ENCODE data around the gene BBLN.
A peak's percentile ranks its signal among the peaks of the same experiment; 100 is the strongest.
"Not testable (repeated sequence)": the region's sequence is repeated elsewhere in the genome, so short reads cannot be mapped to it uniquely, and the experiment has no call there.

BBLN gene, protein sequence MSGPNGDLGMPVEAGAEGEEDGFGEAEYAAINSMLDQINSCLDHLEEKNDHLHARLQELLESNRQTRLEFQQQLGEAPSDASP

DNA sequence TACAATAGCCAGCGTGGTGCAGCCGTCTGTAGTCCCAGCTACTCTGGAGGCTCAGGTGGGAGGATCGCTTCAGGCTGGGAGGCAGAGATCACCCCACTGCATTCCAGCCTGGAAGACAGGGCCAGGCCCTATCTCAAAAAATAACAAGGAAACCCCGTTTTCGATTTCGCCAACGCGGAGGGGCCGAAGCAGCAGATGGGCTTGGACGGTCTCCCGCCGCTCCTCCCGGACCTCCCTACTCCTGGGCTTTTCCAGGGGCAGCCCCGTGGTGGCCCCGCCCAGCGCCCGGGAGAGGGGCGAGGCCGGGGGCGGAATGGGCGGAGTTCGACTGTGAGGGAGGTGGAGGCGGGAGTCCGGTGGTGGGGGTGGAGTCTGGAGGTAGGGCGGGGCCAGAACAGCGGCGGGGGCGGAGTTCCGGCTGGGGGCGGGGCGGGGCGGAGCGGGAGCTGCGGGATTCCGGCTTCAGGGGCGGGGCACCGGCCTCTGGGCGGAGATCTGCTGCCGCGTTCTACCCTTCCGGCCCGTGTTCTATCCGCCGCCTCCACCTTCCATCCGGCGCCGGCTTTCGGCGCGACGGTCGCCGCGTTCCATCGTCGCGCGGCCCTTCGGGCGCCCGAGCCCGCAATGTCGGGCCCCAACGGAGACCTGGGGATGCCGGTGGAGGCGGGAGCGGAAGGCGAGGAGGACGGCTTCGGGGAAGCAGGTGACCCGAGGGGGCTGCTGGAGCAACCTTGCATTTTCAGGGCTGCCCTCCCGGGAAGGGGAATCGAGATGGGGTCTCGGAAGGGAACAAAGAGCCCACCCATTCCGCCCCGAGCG lies at the start of gene BBLN:
BBLN (plus strand) TSS at position 482 of the 819 bp plus-strand sequence; CDS start at position 625, 143 bp downstream.
- peak within 1 kb of the TSS; percentile 79 for H3K4me2 ChIP-seq (ENCODE audit: low read length)
- no peaks in the 10 kb centered on the region for H4K20me1 ChIP-seq (ENCODE audit: insufficient read depth, low read length)
- H2AFZ ChIP-seq (ENCODE audit: low read depth, low read length): peak within 1 kb of the TSS; percentile 83
- no peaks in the 10 kb centered on the region for H3K27me3 ChIP-seq (ENCODE audit: low read depth, low read length)
- H3K4me1 ChIP-seq (ENCODE audit: low read length): peaks cover 12% of the 10 kb centered on the region
- peak within 1 kb of the TSS; percentile 62 for H3K27ac ChIP-seq (ENCODE audit: low read length)
- no peaks in the 10 kb centered on the region for H3K9me3 ChIP-seq (ENCODE audit: insufficient read depth, low read length)
- H3K9ac ChIP-seq (ENCODE audit: low read length): peak within 1 kb of the TSS; percentile 85
- peak within 1 kb of the TSS; percentile 89 for H3K4me3 ChIP-seq (ENCODE audit: low read length)
- H3K36me3 ChIP-seq (replicated peaks; ENCODE audit: low read depth, low read length): peaks cover 16% of the 10 kb centered on the region
- no peak for TF ChIP-seq EZH2phosphoT487 (IDR thresholded peaks at IDR 0.05; ENCODE audit: low read depth)
- peaks cover 8% of the 10 kb centered on the region for H3K79me2 ChIP-seq (ENCODE audit: low read length)

DNA sequence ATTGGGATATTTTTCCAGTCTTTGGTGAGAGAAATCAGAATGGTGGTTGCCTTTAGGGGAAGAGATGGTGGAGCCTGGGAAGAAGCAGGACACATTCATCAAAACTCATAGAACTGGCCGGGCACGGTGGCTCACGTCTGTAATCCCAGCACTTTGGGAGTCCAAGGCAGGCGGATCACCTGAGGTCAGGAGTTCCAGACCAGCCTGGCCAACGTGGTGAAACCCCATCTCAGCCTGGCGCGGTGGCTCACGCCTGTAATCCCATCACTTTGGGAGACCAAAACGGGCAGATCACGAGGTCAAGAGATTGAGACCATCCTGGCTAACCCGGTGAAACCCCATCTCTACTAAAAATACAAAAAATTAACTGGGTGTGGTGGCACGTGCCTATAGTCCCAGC lies 48.3 kb upstream of the BBLN start:
- H3K27me3 ChIP-seq (ENCODE audit: low read depth, low read length); H3K27ac ChIP-seq (ENCODE audit: low read length); H3K9ac ChIP-seq (ENCODE audit: low read length); H4K20me1 ChIP-seq (ENCODE audit: insufficient read depth, low read length); H3K4me2 ChIP-seq (ENCODE audit: low read length); H3K4me3 ChIP-seq (ENCODE audit: low read length); H3K79me2 ChIP-seq (ENCODE audit: low read length); H2AFZ ChIP-seq (ENCODE audit: low read depth, low read length); H3K9me3 ChIP-seq (ENCODE audit: insufficient read depth, low read length): not testable (repeated sequence)
- peaks cover 52% of the 10 kb centered on the region for H3K36me3 ChIP-seq (replicated peaks; ENCODE audit: low read depth, low read length)
- peaks cover 30% of the 10 kb centered on the region for H3K4me1 ChIP-seq (ENCODE audit: low read length)

DNA sequence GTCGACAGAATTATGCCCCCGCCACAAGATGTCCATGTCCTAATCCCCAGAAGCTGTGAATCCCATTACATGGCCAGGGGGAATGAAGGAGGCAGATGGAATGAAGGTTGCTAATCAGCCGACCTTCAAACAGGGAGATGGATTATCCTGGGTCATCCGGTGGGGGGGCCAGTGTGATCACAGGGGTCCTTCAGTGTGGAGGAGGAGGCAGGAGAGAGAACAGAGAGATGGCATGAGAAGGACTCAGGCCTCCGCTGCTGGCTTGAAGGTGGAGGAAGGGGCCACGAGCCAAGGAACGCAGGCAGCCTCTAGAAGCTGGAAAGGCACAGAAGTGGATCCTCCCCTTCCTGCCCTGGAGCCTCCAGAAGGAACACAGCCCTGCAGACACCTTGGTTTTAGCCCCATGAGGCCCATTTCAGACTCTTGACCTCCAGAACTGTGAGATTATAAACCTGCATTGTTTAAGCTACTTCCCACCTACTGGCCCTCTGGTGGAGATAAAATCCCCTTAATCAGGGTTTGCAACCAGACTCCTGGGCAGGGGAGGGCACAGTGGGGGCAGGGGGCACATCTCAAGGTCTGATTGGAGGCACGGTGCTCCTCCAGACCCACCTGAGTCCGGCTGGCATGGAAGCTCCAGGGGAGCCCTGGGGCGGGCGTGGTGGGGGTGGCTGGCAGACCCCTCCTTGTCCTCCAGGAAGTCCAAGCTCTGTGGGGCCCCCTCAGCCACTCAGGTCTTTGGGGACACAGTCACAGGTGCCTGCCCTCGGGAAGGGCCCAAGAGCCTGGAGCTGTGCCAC lies 46.3 kb upstream of the BBLN start:
- H3K36me3 ChIP-seq (replicated peaks; ENCODE audit: low read depth, low read length): peaks cover 38% of the 10 kb centered on the region
- no peaks in the 10 kb centered on the region for H4K20me1 ChIP-seq (ENCODE audit: insufficient read depth, low read length)
- H3K9me3 ChIP-seq (ENCODE audit: insufficient read depth, low read length): no peaks in the 10 kb centered on the region
- H3K4me2 ChIP-seq (ENCODE audit: low read length): no peak overlapping the region; the same call in 1 of the 2 replicates
- H3K4me1 ChIP-seq (ENCODE audit: low read length): peaks cover 43% of the 10 kb centered on the region
- H3K27me3 ChIP-seq (ENCODE audit: low read depth, low read length): no peaks in the 10 kb centered on the region
- no peak overlapping the region for H2AFZ ChIP-seq (ENCODE audit: low read depth, low read length)
- no peak overlapping the region for H3K4me3 ChIP-seq (ENCODE audit: low read length)
- peak overlapping the region; percentile 85; the same call in 1 of the 2 replicates for H3K27ac ChIP-seq (ENCODE audit: low read length)
- H3K9ac ChIP-seq (ENCODE audit: low read length): no peak overlapping the region
- no peak for TF ChIP-seq EZH2phosphoT487 (IDR thresholded peaks at IDR 0.05; ENCODE audit: low read depth)
- TF ChIP-seq, protein P1, sequence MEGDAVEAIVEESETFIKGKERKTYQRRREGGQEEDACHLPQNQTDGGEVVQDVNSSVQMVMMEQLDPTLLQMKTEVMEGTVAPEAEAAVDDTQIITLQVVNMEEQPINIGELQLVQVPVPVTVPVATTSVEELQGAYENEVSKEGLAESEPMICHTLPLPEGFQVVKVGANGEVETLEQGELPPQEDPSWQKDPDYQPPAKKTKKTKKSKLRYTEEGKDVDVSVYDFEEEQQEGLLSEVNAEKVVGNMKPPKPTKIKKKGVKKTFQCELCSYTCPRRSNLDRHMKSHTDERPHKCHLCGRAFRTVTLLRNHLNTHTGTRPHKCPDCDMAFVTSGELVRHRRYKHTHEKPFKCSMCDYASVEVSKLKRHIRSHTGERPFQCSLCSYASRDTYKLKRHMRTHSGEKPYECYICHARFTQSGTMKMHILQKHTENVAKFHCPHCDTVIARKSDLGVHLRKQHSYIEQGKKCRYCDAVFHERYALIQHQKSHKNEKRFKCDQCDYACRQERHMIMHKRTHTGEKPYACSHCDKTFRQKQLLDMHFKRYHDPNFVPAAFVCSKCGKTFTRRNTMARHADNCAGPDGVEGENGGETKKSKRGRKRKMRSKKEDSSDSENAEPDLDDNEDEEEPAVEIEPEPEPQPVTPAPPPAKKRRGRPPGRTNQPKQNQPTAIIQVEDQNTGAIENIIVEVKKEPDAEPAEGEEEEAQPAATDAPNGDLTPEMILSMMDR (IDR thresholded peaks at IDR 0.05; ENCODE audit: low read depth, low read length): no peak
- H3K79me2 ChIP-seq (ENCODE audit: low read length): no peaks in the 10 kb centered on the region

DNA sequence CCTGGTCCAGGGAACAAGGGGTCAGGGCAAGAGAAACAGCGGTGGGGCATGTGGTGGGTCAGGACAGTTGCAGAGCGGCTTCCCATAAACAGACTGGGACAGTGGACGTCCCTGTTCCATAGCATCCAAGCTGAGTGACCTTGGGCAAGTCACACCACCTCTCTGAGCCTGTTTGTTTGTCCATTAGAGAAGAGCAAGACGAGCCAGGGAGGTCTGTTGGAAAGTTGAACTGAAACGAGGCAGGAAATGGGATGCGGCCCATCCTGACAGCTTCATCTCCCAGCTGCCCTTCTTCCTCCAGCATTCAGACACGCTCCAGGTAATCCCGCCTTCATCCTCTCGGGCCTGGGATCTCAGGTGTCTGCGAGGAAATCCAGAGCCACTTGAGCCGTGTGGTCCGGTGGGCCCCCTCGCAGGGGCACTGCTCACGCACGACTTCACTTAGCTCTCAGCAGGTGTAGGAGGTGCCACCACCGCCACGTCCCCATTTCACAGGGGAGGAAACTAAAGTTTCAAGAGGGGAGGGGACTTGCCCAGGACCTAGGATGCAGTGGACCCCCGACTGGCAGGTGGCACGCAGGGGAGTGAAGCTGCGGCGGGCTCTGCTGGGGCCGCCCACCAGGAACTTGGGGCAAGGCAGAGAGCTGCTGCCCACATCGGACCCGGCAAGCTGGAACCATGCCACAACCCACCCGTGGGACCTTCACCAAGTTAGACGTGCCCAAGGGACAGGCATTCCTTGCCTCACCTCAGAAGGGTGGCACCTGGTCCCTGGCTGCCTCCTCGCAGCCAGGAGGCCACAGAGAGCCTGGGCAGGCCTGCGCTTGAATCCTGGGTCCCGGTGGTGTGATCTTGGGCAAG lies 45.5 kb upstream of the BBLN start:
- no peak for TF ChIP-seq EZH2phosphoT487 (IDR thresholded peaks at IDR 0.05; ENCODE audit: low read depth)
- TF ChIP-seq, protein P1 (IDR thresholded peaks at IDR 0.05; ENCODE audit: low read depth, low read length): no peak
- Histone ChIP-seq H3K27ac (ENCODE audit: low read length) (peak overlapping the region; percentile 85), H3K9me3 (ENCODE audit: insufficient read depth, low read length) (no peaks in the 10 kb centered on the region), H3K4me3 (ENCODE audit: low read length) (peak overlapping the region; percentile 39; the same call in 1 of the 2 replicates), H3K4me1 (ENCODE audit: low read length) (peaks cover 43% of the 10 kb centered on the region), H4K20me1 (ENCODE audit: insufficient read depth, low read length) (no peaks in the 10 kb centered on the region), H2AFZ (ENCODE audit: low read depth, low read length) (no peak overlapping the region), H3K79me2 (ENCODE audit: low read length) (no peaks in the 10 kb centered on the region), H3K4me2 (ENCODE audit: low read length) (peak overlapping the region; percentile 69), H3K9ac (ENCODE audit: low read length) (peak overlapping the region; percentile 73), H3K27me3 (ENCODE audit: low read depth, low read length) (no peaks in the 10 kb centered on the region), H3K36me3 (replicated peaks; ENCODE audit: low read depth, low read length) (peaks cover 38% of the 10 kb centered on the region)
